ENCODE measurements around the gene CLEC4F. TPM values are rescaled to one million over a fixed set of nuclear protein-coding genes. Genes with fewer than 3 reads are reported as not detected.

CLEC4F gene
- total and polyA plus RNA-seq, 10 of the 15 experiments (the other 5 are each of a cell fraction or from before 2014, with no cell fraction given): 0.03 TPM; not detected in 9

- DNase-seq (ENCODE audit: low read depth, low spot score): no peak
- BruUV-seq (replicated peaks): no TSS peak
- SMC1A ChIA-PET (ENCODE audit: uncharacterized antibody, unreplicated experiment): no interaction called here
- Histone ChIP-seq H3K9ac (ENCODE audit: control insufficient read depth, insufficient read depth, low read length) (no peak overlapping the region), H3K36me3 (ENCODE audit: control insufficient read depth in 2 of 2, insufficient read depth in 2 of 2, low read length in 1 of 2) (no peaks in the 10 kb centered on the region), H3K27ac (ENCODE audit: control insufficient read depth, insufficient read depth) (no peak overlapping the region), H3K4me1 (ENCODE audit: control insufficient read depth, insufficient read depth, low read length) (no peaks in the 10 kb centered on the region), H3K4me3 (no peak overlapping the region), H4K20me1 (ENCODE audit: control insufficient read depth, insufficient read depth) (no peaks in the 10 kb centered on the region), H3K4me2 (ENCODE audit: control insufficient read depth, insufficient read depth) (no peak overlapping the region), H3K79me2 (ENCODE audit: control insufficient read depth, insufficient read depth, low read length) (no peaks in the 10 kb centered on the region), H3K9me3 (replicated peaks; ENCODE audit: control insufficient read depth, insufficient read depth, low read length) (no peaks in the 10 kb centered on the region), H3K27me3 (replicated peaks in 1 of 2; ENCODE audit: control insufficient read depth in 2 of 2, insufficient read depth in 2 of 2, low read length in 1 of 2) (peaks cover 2 to 5% of the 10 kb centered on the region in 2 experiments), H2AFZ (ENCODE audit: control insufficient read depth, low read depth, low read length) (no peak overlapping the region)
- intact Hi-C loops (cut with micrococcal nuclease; ENCODE audit: unreplicated experiment) (no loop called here), in situ Hi-C loops (cut with MboI) (no loop called here)
- RAD21 ChIA-PET (ENCODE audit: unreplicated experiment): no interaction called here
- no peak for ATAC-seq
- CTCF ChIA-PET: no interaction called here
- TF ChIP-seq ZNF207 (IDR thresholded peaks at IDR 0.05; ENCODE audit: borderline replicate concordance) (no peak), SUPT20H (IDR thresholded peaks at IDR 0.05; ENCODE audit: borderline replicate concordance, control insufficient read depth, low read depth, low read length) (no peak), USF1 (IDR thresholded peaks at IDR 0.05; ENCODE audit: borderline replicate concordance, extremely low read length, insufficient read depth, low read depth, low read length) (no peak), KAT2A (conservative IDR thresholded peaks at IDR 0.05; ENCODE audit: control insufficient read depth, low read depth, low read length) (no peak), MAX (IDR thresholded peaks at IDR 0.05; ENCODE audit: low read depth, low read length) (no peak), CREB1 (IDR thresholded peaks at IDR 0.05; ENCODE audit: low read depth) (no peak), CTCF (IDR thresholded peaks at IDR 0.05 in 2 of 3, conservative IDR thresholded peaks at IDR 0.05 in 1 of 3; ENCODE audit: control insufficient read depth in 2 of 3, extremely low read depth in 1 of 3, insufficient read depth in 1 of 3, low read depth in 3 of 3, low read length in 3 of 3) (no peak), ZNF24 (IDR thresholded peaks at IDR 0.05) (no peak), LARP7 (IDR thresholded peaks at IDR 0.05) (no peak), BRCA1 (IDR thresholded peaks at IDR 0.05; ENCODE audit: low read depth, low read length) (no peak), ZNF687 (IDR thresholded peaks at IDR 0.05) (no peak), ZNF384 (IDR thresholded peaks at IDR 0.05; ENCODE audit: borderline replicate concordance, low read depth, low read length) (no peak), NFYA (IDR thresholded peaks at IDR 0.05; ENCODE audit: borderline replicate concordance, low read depth, low read length) (no peak)
- 7% methylated on average over 6 of the region's 6 CpGs for WGBS (ENCODE audit: insufficient coverage, insufficient replicate concordance, low lambda C conversion rate, missing lambda C conversion rate)
- POLR2A ChIA-PET: no interaction called here
- no peak for FAIRE-seq
These were observed 8.8 kb upstream of the CLEC4F start for GRCh38 chr2:70828914-70829824.
